Fibroblast of pulmonary artery (primary cell): ENCODE measurements around the gene TTLL7.
"Not testable (repeated sequence)": the region's sequence is repeated elsewhere in the genome, so short reads cannot be mapped to it uniquely, and the experiment has no call there.

Experiments used
- DNase-seq: peaks from one replicate; pipeline ENCODE4 v3.0.0-alpha.2; 2010; ENCODE audit warnings: low read depth
- H3K4me3 ChIP-seq: replicated peaks from 2 replicates; pipeline ENCODE4 v1.5.1; 2011; ENCODE audit warnings: low read depth, mild to moderate bottlenecking, control low read depth, low read length, moderate library complexity
- CTCF ChIP-seq: IDR thresholded peaks from 2 replicates; pipeline ENCODE4 v1.5.1; 2011; ENCODE audit warnings: mild to moderate bottlenecking, control low read depth, low read length, inconsistent platforms; ENCODE audit errors: missing control alignments

The TTLL7 gene

DNA sequence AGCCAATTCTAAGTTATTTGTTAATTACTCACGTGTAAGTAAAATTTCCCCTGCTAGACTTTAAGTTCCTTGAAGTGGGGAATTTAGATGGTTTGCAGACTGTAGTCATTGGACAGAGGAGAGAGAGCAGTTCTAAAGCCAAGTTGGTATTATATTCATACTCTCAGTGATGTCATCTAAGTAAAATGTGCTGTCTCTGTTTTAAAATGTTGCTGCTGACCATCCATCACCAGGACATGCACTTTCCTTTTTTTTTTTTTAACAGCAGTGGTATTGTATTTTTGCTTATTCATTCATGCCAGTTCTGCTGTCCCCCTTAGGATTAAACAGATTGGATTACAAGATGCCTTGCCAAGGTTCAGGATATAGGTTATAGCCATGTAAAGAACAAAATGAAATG is 2.3 kb downstream of the TTLL7 start:
- no peak for TF ChIP-seq CTCF
- peak; percentile 59 for DNase-seq

GRCh38 chr1:83996191-83996590 is 2.7 kb downstream of the TTLL7 start:
- no peak for DNase-seq
- H3K4me3 ChIP-seq, result no peak overlapping the region
- TF ChIP-seq CTCF, result no peak

More for the DNA sequence above, 2.3 kb downstream of the TTLL7 start:
- no peak overlapping the region for H3K4me3 ChIP-seq

- no peak for DNase-seq
- TF ChIP-seq CTCF, result no peak
- no peak overlapping the region for H3K4me3 ChIP-seq
Measured at GRCh38 chr1:83995649-83996048, 3.3 kb downstream of the TTLL7 start.

GRCh38 chr1:83994111-83994510 is 4.8 kb downstream of the TTLL7 start:
- DNase-seq, result no peak
- no peak overlapping the region for H3K4me3 ChIP-seq
- no peak for TF ChIP-seq CTCF

DNA sequence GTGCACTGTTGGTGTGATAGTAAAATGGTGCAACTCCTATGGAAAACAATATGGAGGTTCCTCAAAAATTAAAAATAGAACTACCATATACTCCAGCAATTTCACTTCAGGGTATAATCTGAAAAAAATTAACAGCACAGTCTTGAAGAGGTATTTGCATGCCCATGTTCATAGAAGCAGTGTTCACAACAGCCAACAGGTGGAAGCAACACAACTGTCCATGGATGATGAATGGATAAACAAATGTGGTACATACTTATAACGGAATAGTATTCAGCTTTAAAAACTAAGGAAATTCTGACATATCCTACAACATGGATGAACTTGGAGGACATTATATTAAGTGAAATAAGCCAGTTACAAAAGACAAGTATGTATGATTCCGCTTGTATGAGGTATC is 8.2 kb downstream of the TTLL7 start:
- H3K4me3 ChIP-seq, result no peak overlapping the region
- no peak for TF ChIP-seq CTCF
- no peak for DNase-seq

- TF ChIP-seq CTCF, result no peak
- H3K4me3 ChIP-seq, result no peak overlapping the region
- DNase-seq, result no peak
Measured at GRCh38 chr1:83985048-83985447, 13.9 kb downstream of the TTLL7 start.

DNA sequence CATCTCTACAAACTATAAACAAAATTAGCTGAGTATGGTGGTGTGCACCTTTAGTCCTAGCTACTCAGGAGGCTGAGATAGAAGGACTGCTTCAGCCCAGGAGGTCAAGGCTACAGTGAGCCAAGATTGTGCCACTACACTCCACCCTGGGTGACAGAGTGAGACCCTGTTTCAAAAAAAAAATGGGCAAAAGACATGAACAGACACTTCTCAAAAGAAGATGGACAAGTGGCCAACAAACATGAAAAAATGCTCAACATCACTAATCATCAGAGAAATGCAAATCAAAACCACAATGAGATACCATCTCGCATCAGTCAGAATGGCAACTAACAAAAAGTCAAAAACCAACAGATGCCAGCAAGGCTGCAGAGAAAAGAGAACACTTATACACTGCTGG is 15.0 kb downstream of the TTLL7 start:
- not testable (repeated sequence) for H3K4me3 ChIP-seq, DNase-seq

GRCh38 chr1:83978056-83978455 is 20.9 kb downstream of the TTLL7 start:
- no peak overlapping the region for H3K4me3 ChIP-seq
- TF ChIP-seq CTCF, result no peak
- DNase-seq, result no peak
